ENCODE measurements around the gene IGFBP4. TPM values are rescaled to one million over a fixed set of nuclear protein-coding genes. Genes with fewer than 3 reads are reported as not detected.

The IGFBP4 gene
- polyA plus RNA-seq, 1 of the 3 experiments (the other 2 are of a cell fraction): 128 TPM

- no peaks in the 10 kb centered on the region for H3K9me2 ChIP-seq
- no peak overlapping the region for H3K4me3 ChIP-seq (ENCODE audit: low read depth in 2 of 2, low read length in 1 of 2)
- no peak overlapping the region for H3K4me2 ChIP-seq
- H3K79me2 ChIP-seq (ENCODE audit: insufficient read depth): no peaks in the 10 kb centered on the region
- no peaks in the 10 kb centered on the region for H3K36me3 ChIP-seq (replicated peaks in 1 of 2; ENCODE audit: control insufficient read depth in 1 of 2, insufficient read depth in 2 of 2, low read length in 1 of 2)
- no peak for TF ChIP-seq FOXJ3 (CRISPR knock-in tag; IDR thresholded peaks at IDR 0.05)
- TF ChIP-seq JUND (IDR thresholded peaks at IDR 0.05): no peak
- WGBS (ENCODE audit: low lambda C conversion rate): 90% methylated on average over 16 of the region's 16 CpGs
- no peaks in the 10 kb centered on the region for H3K9me3 ChIP-seq
- H3F3A ChIP-seq (replicated peaks; ENCODE audit: insufficient read depth): peaks cover 3% of the 10 kb centered on the region
- peaks cover 12 to 15% of the 10 kb centered on the region in 2 experiments; a peak in 3 of 4 replicates for H3K4me1 ChIP-seq (ENCODE audit: control insufficient read depth in 1 of 2, insufficient read depth in 2 of 2, low read depth in 1 of 2, low read length in 1 of 2)
- H3K27ac ChIP-seq (ENCODE audit: low read depth in 2 of 2, low read length in 1 of 2): no peak overlapping the region
- H2AFZ ChIP-seq (ENCODE audit: low read depth): no peak overlapping the region
- no peak overlapping the region for H3K9ac ChIP-seq
- ChIA-PET POLR2A (no interaction called here), CTCF (interaction anchor here (3.8 to 9.6 kb wide), 4 partner anchors 24 to 85 kb away, joined by 85 to 253 read pairs (median 106); partner anchors contain the start of gene IGFBP4)
- no peaks in the 10 kb centered on the region for H4K20me1 ChIP-seq (ENCODE audit: insufficient read depth)
- DNase-seq: no peak
- H3K27me3 ChIP-seq (ENCODE audit: insufficient read depth): no peaks in the 10 kb centered on the region
Observed at GRCh38 chr17:40473573-40474365, 30.5 kb downstream of the IGFBP4 start.

- no peak overlapping the region for H3K27ac ChIP-seq (ENCODE audit: low read depth in 2 of 2, low read length in 1 of 2)
- ChIA-PET POLR2A (interaction anchor here (0.6 kb wide), 1 partner anchor 289 kb away, joined by 3 read pairs; no protein-coding TSS in a partner anchor), CTCF (interaction anchor here (0.9 to 9.6 kb wide), 13 partner anchors 10 to 172 kb away, joined by 3 to 253 read pairs (median 25); partner anchors contain the start of gene IGFBP4)
- no peak overlapping the region for H2AFZ ChIP-seq (ENCODE audit: low read depth)
- no peak overlapping the region for H3K4me3 ChIP-seq (ENCODE audit: low read depth in 2 of 2, low read length in 1 of 2)
- H3K27me3 ChIP-seq (ENCODE audit: insufficient read depth): no peaks in the 10 kb centered on the region
- no peaks in the 10 kb centered on the region for H3K9me3 ChIP-seq
- peaks cover 3% of the 10 kb centered on the region for H3F3A ChIP-seq (replicated peaks; ENCODE audit: insufficient read depth)
- H4K20me1 ChIP-seq (ENCODE audit: insufficient read depth): no peaks in the 10 kb centered on the region
- H3K4me2 ChIP-seq: no peak overlapping the region
- no peak overlapping the region for H3K9ac ChIP-seq
- 84% methylated on average over 7 of the region's 9 CpGs for WGBS (ENCODE audit: low lambda C conversion rate)
- no peaks in the 10 kb centered on the region for H3K36me3 ChIP-seq (replicated peaks in 1 of 2; ENCODE audit: control insufficient read depth in 1 of 2, insufficient read depth in 2 of 2, low read length in 1 of 2)
- no peaks in the 10 kb centered on the region for H3K79me2 ChIP-seq (ENCODE audit: insufficient read depth)
- H3K4me1 ChIP-seq (ENCODE audit: control insufficient read depth in 1 of 2, insufficient read depth in 2 of 2, low read depth in 1 of 2, low read length in 1 of 2): peaks cover 12 to 15% of the 10 kb centered on the region in 2 experiments; a peak in 3 of 4 replicates
- H3K9me2 ChIP-seq: no peaks in the 10 kb centered on the region
- no peak for DNase-seq
- TF ChIP-seq MAX (IDR thresholded peaks at IDR 0.05; ENCODE audit: low read depth) (no peak), POLR2AphosphoS5 (IDR thresholded peaks at IDR 0.05; ENCODE audit: low read depth, low read length) (no peak), FOSL2 (IDR thresholded peaks at IDR 0.05; ENCODE audit: borderline replicate concordance, low read depth) (no peak), NRF1 (IDR thresholded peaks at IDR 0.05; ENCODE audit: low read depth, low read length) (no peak), PBX3 (IDR thresholded peaks at IDR 0.05) (no peak), MEF2A (IDR thresholded peaks at IDR 0.05; ENCODE audit: borderline replicate concordance, low read depth) (no peak), GATA2 (CRISPR knock-in tag; IDR thresholded peaks at IDR 0.05) (no peak), TCF12 (IDR thresholded peaks at IDR 0.05) (no peak), MXI1 (IDR thresholded peaks at IDR 0.05; ENCODE audit: low read depth, low read length) (no peak), TAF1 (IDR thresholded peaks at IDR 0.05; ENCODE audit: borderline replicate concordance, low read depth, low read length) (no peak), TEAD4 (IDR thresholded peaks at IDR 0.05; ENCODE audit: borderline replicate concordance, insufficient read depth) (no peak), ELF1 (IDR thresholded peaks at IDR 0.05) (no peak)
- TF ChIP-seq, protein P1, sequence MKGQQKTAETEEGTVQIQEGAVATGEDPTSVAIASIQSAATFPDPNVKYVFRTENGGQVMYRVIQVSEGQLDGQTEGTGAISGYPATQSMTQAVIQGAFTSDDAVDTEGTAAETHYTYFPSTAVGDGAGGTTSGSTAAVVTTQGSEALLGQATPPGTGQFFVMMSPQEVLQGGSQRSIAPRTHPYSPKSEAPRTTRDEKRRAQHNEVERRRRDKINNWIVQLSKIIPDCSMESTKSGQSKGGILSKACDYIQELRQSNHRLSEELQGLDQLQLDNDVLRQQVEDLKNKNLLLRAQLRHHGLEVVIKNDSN (IDR thresholded peaks at IDR 0.05; ENCODE audit: borderline replicate concordance, low read depth): no peak
- TF ChIP-seq, protein P2, sequence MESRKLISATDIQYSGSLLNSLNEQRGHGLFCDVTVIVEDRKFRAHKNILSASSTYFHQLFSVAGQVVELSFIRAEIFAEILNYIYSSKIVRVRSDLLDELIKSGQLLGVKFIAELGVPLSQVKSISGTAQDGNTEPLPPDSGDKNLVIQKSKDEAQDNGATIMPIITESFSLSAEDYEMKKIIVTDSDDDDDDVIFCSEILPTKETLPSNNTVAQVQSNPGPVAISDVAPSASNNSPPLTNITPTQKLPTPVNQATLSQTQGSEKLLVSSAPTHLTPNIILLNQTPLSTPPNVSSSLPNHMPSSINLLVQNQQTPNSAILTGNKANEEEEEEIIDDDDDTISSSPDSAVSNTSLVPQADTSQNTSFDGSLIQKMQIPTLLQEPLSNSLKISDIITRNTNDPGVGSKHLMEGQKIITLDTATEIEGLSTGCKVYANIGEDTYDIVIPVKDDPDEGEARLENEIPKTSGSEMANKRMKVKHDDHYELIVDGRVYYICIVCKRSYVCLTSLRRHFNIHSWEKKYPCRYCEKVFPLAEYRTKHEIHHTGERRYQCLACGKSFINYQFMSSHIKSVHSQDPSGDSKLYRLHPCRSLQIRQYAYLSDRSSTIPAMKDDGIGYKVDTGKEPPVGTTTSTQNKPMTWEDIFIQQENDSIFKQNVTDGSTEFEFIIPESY (IDR thresholded peaks at IDR 0.05; ENCODE audit: borderline replicate concordance, low read depth): no peak
- TF ChIP-seq, protein P3, sequence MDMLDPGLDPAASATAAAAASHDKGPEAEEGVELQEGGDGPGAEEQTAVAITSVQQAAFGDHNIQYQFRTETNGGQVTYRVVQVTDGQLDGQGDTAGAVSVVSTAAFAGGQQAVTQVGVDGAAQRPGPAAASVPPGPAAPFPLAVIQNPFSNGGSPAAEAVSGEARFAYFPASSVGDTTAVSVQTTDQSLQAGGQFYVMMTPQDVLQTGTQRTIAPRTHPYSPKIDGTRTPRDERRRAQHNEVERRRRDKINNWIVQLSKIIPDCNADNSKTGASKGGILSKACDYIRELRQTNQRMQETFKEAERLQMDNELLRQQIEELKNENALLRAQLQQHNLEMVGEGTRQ (IDR thresholded peaks at IDR 0.05; ENCODE audit: borderline replicate concordance, low read depth, low read length): no peak
Observed at GRCh38 chr17:40474419-40475002, 31.3 kb downstream of the IGFBP4 start.
